Thymus (tissue), 11 donors: ENCODE measurements around the gene CCDC9B. TPM values are rescaled to one million over a fixed set of nuclear protein-coding genes. Genes with fewer than 3 reads are reported as not detected.
A peak's percentile ranks its signal among the peaks of the same experiment; 100 is the strongest.

ENCODE experiments used
- DNase-seq, 9 donors: peaks; one replicate each; pipeline ENCODE4 v3.0.0-alpha.2; 2013; ENCODE audit warnings: low spot score in 9 of 9, low read depth in 6 of 9, missing footprints in 1 of 9
- H3K27ac ChIP-seq, 2 donors: one replicate each; pipeline ENCODE4 v1.5.1; 2013; ENCODE audit warnings: control low read depth in 1 of 2, low read depth in 1 of 2, low read length in 1 of 2, mild to moderate bottlenecking in 1 of 2, moderate library complexity in 1 of 2
- H3K27me3 ChIP-seq, 2 donors: one replicate each; pipeline ENCODE4 v1.5.1; 2013; ENCODE audit warnings: low read length in 1 of 2; ENCODE audit not compliant: control insufficient read depth in 2 of 2, insufficient read depth in 1 of 2
- H3K36me3 ChIP-seq, 2 donors: one replicate each; pipeline ENCODE4 v1.5.1; 2013; ENCODE audit warnings: low read length in 1 of 2, mild to moderate bottlenecking in 1 of 2, moderate library complexity in 1 of 2; ENCODE audit not compliant: control insufficient read depth in 2 of 2, insufficient read depth in 2 of 2
- H3K4me1 ChIP-seq, 2 donors: one replicate each; pipeline ENCODE4 v1.5.1; 2013; ENCODE audit warnings: low read length in 2 of 2; ENCODE audit not compliant: control insufficient read depth in 2 of 2, insufficient read depth in 2 of 2
- H3K4me3 ChIP-seq, 2 donors: one replicate each; pipeline ENCODE4 v1.5.1; 2013; ENCODE audit warnings: low read length in 2 of 2, control low read depth in 1 of 2, mild to moderate bottlenecking in 1 of 2
- H3K9me3 ChIP-seq, 2 donors: one replicate each; pipeline ENCODE4 v1.5.1; 2013; ENCODE audit warnings: low read length in 1 of 2, mild to moderate bottlenecking in 1 of 2; ENCODE audit not compliant: control insufficient read depth in 2 of 2, insufficient read depth in 1 of 2
- WGBS: extraction: QIAGEN DNeasy Blood & Tissue Kit; methylation state at CpG from one replicate; pipeline ENCODE4 v1.1.7; 2013; 5-methylcytosine and 5-hydroxymethylcytosine counted together
- polyA plus RNA-seq: library from polyadenylated mRNA; stranded (reverse); fragments of 200-250 nt; gene quantifications from one replicate; pipeline ENCODE4 v1.2.3, GENCODE V29; 2013
- total RNA-seq: library from RNA; stranded (reverse); fragments of 120-200 nt; gene quantifications from one replicate; pipeline ENCODE4 v1.2.4, GENCODE V29; 2013
- donor health status: healthy.

Gene CCDC9B
- total and polyA plus RNA-seq, 2 donors, result 0.28 to 3.6 TPM

DNA sequence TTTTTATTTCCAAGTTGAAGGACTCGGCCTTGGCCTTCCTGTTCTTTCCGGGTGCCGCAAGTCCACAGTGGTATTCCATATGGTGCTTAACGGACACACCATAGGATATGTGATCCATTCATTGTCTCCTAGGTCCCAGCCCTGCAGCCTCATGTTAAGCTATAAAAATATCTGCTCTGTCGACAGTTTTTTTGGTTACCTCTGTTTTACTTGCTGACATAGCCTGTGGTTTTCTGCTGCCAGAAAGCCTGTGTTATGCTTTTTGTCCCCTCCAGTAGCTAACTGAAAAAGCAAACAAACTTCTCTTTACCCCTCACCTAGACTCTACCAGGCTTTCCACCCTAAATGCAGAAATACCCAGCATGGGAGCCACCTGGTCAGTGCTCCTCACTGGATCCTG lies 12.0 kb downstream of the CCDC9B start:
- H3K4me1 ChIP-seq, result peaks cover 19 to 79% of the 10 kb centered on the region in 2 donors
- peak overlapping the region in 1 of 2 donors; percentile 69 for H3K27ac ChIP-seq
- H3K36me3 ChIP-seq, result peaks cover 0 to 3% of the 10 kb centered on the region in 2 donors
- H3K27me3 ChIP-seq, result peaks cover 0 to 12% of the 10 kb centered on the region in 2 donors
- no peak overlapping the region for H3K4me3 ChIP-seq
- 45% methylated on average over 5 of the region's 5 CpGs for WGBS
- H3K9me3 ChIP-seq, result peaks cover 0 to 2% of the 10 kb centered on the region in 2 donors
- peak in 1 of 9 donors; percentile 61 for DNase-seq

DNA sequence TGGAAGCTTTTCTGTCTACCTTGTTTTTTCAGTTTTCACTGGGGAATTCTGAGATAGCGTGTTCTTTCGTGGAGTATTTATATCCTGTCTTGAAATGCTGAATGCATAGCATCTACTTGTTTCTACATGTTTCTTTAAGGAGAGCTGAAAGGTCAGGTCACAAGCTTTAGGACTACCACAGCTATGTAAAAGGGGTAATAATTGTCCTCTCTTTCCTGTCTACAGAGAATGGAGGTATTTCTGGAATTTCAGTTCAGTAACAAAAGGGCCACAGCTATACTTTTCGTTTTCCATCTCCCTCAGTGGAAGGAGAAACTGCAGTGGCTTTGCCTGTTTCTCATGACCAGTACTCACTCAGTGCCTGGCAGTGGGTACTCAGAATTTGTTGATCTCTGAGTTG lies 12.6 kb downstream of the CCDC9B start:
- DNase-seq, result no peak
- Histone ChIP-seq H3K36me3 (peaks cover 0 to 3% of the 10 kb centered on the region in 2 donors), H3K4me1 (peaks cover 15 to 75% of the 10 kb centered on the region in 2 donors), H3K4me3 (no peak overlapping the region), H3K9me3 (peaks cover 0 to 3% of the 10 kb centered on the region in 2 donors), H3K27me3 (peaks cover 0 to 12% of the 10 kb centered on the region in 2 donors), H3K27ac (peak overlapping the region in 1 of 2 donors; percentile 69)
- 67% methylated on average over 3 of the region's 3 CpGs for WGBS

DNA sequence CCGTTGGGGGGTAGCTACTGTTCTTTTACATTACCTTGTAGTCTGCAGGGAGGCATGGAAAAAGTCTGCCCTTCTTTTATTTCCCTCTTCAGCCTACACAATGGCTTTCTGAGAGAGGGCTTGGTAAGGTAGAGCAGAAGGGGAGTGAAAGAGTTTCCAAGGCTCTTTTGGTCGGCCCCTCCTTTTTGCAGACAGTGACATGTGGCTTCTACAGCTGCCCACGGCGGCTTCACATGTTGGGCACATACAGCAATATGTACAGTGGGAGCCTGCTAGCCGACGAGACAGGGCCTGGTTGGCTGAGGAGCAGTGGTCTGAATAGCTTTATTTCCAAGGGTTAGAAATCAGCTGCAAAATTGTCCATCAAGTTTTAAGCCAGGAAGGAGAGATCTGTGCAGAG lies 13.3 kb downstream of the CCDC9B start:
- H3K9me3 ChIP-seq, result peaks cover 0 to 8% of the 10 kb centered on the region in 2 donors
- WGBS, result 15% methylated on average over 6 of the region's 6 CpGs
- peaks cover 0 to 3% of the 10 kb centered on the region in 2 donors for H3K36me3 ChIP-seq
- H3K4me1 ChIP-seq, result peaks cover 18 to 75% of the 10 kb centered on the region in 2 donors
- no peak overlapping the region for H3K4me3 ChIP-seq
- DNase-seq, result no peak
- peaks cover 0 to 19% of the 10 kb centered on the region in 2 donors for H3K27me3 ChIP-seq
- H3K27ac ChIP-seq, result no peak overlapping the region

DNA sequence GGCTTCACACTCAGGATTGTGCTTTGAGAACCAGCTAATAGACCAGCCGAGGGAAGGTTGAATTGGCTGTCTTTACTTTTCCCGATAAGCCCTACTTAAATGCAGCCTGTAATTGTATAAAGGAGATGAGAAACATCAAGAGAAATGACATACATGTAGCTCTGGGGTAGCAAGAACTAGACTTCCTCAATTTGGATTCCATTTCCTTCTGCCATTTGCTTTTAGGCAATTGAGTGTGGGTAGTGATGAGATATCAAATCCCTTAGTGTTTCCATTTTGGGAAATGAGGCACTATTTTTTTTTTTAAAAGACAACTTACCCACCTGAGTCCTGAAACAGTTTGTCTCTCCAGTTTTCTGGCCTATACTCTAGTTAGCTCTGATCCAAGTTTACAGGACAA lies 15.0 kb downstream of the CCDC9B start:
- Histone ChIP-seq H3K27me3 (peaks cover 0 to 23% of the 10 kb centered on the region in 2 donors), H3K4me1 (peaks cover 18 to 69% of the 10 kb centered on the region in 2 donors), H3K36me3 (peaks cover 0 to 3% of the 10 kb centered on the region in 2 donors), H3K9me3 (peaks cover 0 to 9% of the 10 kb centered on the region in 2 donors), H3K4me3 (no peak overlapping the region), H3K27ac (no peak overlapping the region)
- 94% methylated on average over 2 of the region's 2 CpGs for WGBS
- no peak for DNase-seq

DNA sequence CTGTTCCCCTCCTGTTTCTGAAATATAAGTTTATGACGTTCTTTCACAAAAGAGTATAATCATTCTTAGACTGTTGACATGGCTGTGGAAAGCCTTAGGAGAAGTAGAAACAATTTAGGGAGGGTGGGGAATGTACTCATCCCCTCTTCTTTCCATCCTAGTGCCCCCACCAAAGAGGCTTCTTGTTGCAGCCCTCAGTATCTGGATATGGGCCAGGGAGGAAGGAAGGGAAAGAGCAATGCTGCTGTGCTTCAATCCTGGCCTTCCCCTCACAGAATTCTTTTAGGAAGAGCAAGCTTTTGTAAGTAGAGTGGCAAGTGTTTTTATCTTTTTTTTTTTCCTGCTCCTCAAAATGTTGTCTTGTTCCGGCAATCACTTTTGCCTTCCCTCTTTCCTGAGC lies 15.6 kb downstream of the CCDC9B start:
- 83% methylated on average over 2 of the region's 2 CpGs for WGBS
- Histone ChIP-seq H3K9me3 (peaks cover 0 to 9% of the 10 kb centered on the region in 2 donors), H3K27ac (no peak overlapping the region), H3K36me3 (peaks cover 0 to 3% of the 10 kb centered on the region in 2 donors), H3K27me3 (peaks cover 0 to 23% of the 10 kb centered on the region in 2 donors), H3K4me3 (peak overlapping the region in 1 of 2 donors; percentile 1), H3K4me1 (peaks cover 18 to 64% of the 10 kb centered on the region in 2 donors)
- no peak for DNase-seq

DNA sequence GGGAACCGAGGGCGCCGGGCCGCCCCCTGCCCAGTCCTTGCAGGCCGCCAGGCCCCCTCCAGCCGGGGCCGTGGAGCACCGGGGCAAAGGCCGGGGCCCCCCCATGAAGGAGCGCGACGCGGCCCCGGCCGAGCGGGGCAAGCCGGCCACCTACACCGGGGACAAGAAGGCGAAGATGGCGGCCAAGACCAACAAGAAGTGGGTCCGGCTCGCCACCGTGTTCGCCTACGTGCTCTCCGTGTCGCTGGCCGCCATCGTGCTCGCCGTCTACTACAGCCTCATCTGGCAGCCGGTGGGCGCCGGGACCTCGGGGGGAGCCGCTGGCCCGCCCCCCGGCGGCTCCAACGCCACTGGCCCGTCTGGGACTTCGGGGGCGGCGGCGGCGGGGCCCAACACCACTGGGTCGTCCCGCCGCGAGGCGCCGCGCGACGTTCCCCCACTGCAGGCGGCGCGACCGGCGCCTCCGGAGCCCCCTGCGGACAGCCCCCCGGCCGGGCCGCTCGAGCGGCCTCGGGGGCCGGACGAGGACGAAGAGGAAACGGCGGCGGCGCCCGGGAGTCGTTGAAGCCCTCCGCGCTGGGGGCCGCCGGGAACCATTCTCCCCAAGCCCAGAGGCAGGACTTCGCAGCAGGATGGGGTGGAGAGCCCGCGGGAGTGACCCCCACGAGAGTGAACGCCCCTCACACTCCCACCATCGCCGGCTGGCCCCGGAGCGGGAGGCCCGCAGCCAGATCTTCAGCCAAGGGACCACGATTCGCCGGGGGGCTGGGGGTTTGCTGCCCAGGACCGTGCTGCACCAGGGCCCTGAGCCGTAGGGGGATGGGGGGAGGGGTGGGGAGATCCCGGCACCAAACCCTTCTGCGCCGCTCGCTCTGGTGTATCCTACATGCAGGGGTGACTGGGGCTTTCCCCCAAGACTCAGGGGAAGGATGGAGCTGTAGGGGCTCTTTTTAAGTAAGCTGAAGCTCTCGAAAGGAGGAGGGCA lies 16.5 kb downstream of the CCDC9B start:
- Histone ChIP-seq H3K27me3 (peaks cover 0 to 23% of the 10 kb centered on the region in 2 donors), H3K4me3 (peak overlapping the region; percentile 46 to 84), H3K36me3 (peaks cover 0 to 3% of the 10 kb centered on the region in 2 donors), H3K4me1 (peaks cover 18 to 56% of the 10 kb centered on the region in 2 donors), H3K9me3 (peaks cover 0 to 9% of the 10 kb centered on the region in 2 donors), H3K27ac (no peak overlapping the region)
- 1% methylated on average over 101 of the region's 101 CpGs for WGBS
- DNase-seq, result peak in 1 of 9 donors; percentile 37

DNA sequence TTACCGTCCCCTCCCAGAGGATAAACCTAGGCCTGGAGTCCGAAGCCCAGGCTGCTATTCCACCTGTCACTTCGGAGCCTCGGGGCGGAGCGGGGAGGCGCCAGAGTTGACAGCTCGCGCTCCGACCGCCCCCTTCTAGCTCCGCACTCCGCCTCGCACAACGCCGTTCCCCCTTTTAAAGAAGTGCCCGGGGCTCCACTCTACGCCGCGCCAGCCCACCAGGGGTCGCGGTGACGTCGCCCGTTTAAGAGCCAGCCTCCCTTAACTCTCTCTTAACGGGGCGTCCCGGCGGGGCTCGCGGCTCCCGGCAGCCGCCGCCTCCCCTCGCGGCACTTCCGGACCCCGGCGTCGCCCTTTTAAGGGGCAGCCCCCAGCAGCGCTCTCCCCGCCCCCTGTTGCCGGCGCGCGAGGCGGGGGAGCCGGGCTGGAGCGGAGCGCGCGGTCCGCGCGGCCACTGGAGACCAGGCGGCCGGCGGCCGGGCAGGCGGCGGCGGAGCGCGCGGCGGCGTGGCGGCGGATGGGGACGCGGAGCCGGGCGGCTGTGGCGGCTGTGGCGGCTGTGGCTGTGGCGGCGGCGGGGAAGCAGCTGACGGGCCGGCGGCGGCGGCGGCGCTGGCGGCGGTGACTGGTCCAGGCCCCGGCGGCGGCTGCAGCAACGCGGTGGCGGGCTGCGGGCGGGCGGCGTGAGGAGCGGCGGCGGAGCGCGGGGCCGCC lies 17.3 kb downstream of the CCDC9B start, which contains the start of gene INAFM2:
INAFM2 (plus strand) TSS at position 454 of the 714 bp plus-strand sequence. CDS start 364 bp downstream, outside the sequence.
- WGBS, result under 1% methylated on average over 103 of the region's 103 CpGs
- Histone ChIP-seq H3K27ac (peak within 1 kb of the TSS; percentile 37 to 72), H3K36me3 (peaks cover 0 to 3% of the 10 kb centered on the region in 2 donors), H3K4me1 (peaks cover 16 to 49% of the 10 kb centered on the region in 2 donors), H3K4me3 (peak within 1 kb of the TSS; percentile 46 to 84), H3K27me3 (peaks cover 0 to 23% of the 10 kb centered on the region in 2 donors), H3K9me3 (peaks cover 0 to 9% of the 10 kb centered on the region in 2 donors)
- DNase-seq, result peak; percentile 77 to 97 (median 91)

DNA sequence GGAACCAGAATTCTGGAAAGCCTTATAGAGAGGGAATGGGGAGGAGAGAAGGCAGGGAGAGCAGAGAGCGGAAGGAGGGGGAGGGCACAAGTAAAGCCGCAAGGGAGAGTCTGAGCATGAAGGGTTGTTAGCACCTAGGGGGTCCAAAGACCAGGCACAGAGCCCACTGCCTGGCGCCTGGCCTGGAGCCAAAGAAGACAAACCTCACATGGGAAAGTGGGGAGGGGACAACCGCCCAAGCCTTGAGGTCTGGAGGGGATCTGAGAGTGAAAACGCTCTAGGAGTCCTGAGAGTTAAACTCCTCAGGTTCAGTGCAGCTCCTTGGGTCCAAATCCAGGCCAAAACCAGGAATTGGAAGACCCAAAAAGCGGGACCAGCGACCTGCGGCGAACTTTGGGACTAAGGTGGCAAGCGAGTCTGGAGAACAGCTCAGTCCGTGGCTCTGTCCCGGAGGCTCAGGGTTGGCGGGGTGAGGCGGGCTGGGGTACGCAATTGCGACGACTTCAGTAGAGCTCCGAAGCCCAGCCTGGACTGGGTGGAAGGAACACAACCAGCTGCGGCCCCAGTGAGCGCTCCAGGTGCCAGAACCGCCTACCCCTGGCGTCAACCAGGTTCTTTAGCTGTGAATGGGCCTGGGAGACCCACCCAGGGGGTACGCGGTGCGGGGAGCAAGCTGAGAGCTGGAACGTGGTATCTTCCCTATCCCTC lies 18.1 kb downstream of the CCDC9B start:
- Histone ChIP-seq H3K27ac (peak overlapping the region; percentile 37 to 38), H3K36me3 (peaks cover 0 to 3% of the 10 kb centered on the region in 2 donors), H3K9me3 (peaks cover 0 to 9% of the 10 kb centered on the region in 2 donors), H3K27me3 (peaks cover 0 to 23% of the 10 kb centered on the region in 2 donors), H3K4me1 (peaks cover 13 to 43% of the 10 kb centered on the region in 2 donors), H3K4me3 (peak overlapping the region; percentile 34 to 84)
- WGBS, result 66% methylated on average over 26 of the region's 26 CpGs
- DNase-seq, result no peak
